ENCODE measurements around the gene LRRTM4. TPM values are rescaled to one million over a fixed set of nuclear protein-coding genes. Genes with fewer than 3 reads are reported as not detected.
"Not testable (repeated sequence)": the region's sequence is repeated elsewhere in the genome, so short reads cannot be mapped to it uniquely, and the experiment has no call there.

LRRTM4 gene
- total and polyA plus RNA-seq, 4 donors, result 0.52 to 2.7 TPM; not detected in 2

GRCh38 chr2:76700894-76701293 is 821.3 kb downstream of the LRRTM4 start:
- DNase-seq (no peak), ATAC-seq (ENCODE audit: low FRiP score) (no peak)
- intact Hi-C loops (cut with DNase I), result no loop called here
- Histone ChIP-seq H3K4me1 (ENCODE audit: control insufficient read depth in 1 of 2, insufficient read depth in 2 of 2, low read length in 2 of 2) (no peaks in the 10 kb centered on the region), H3K4me3 (ENCODE audit: low read length in 2 of 2) (no peak overlapping the region), H3K9me3 (ENCODE audit: control insufficient read depth, low read length) (peaks cover 1% of the 10 kb centered on the region), H3K36me3 (ENCODE audit: control insufficient read depth in 1 of 2, insufficient read depth in 2 of 2, low read length in 1 of 2) (no peaks in the 10 kb centered on the region), H3K27me3 (ENCODE audit: control insufficient read depth in 1 of 2, insufficient read depth in 2 of 2, low read length in 1 of 2) (no peaks in the 10 kb centered on the region), H3K27ac (ENCODE audit: low read depth in 1 of 2, low read length in 2 of 2) (no peak overlapping the region)
- 69 to 72% methylated on average over 6 of the region's 6 CpGs for WGBS, 2 donors

DNA sequence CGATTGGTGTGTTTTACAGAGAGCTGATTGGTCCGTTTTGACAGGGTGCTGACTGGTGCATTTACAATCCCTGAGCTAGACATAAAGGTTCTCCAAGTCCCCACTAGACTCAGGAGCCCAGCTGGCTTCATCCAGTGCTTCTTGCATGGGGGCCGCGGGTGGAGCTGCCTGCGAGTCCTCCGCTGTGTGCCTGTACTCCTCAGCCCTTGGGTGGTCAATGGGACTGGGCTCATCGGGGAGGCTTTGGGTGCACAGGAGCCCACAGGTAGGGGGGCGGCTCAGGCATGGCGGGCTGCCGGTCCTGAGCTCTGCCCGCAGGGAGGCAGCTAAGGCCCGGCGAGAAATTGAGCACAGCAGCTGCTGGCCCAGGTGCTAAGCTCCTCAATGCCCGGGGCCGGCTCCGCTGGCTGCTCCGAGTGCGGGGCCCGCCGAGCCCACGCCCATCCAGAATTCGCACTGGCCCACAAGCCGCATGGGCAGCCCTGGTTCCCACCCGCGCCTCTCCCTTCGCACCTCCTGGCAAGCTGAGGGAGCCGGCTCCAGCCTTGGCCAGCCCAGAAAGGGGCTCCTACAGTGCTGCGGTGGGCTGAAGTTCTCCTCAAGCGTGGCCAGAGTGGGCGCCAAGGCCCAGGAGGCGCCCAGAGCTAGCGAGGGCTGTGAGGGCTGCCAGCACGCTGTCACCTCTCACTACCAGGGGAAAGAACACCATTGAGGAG is 824.0 kb downstream of the LRRTM4 start:
- H3K4me1 ChIP-seq (ENCODE audit: control insufficient read depth in 1 of 2, insufficient read depth in 2 of 2, low read length in 2 of 2); H3K9me3 ChIP-seq (ENCODE audit: control insufficient read depth, low read length); intact Hi-C loops (cut with DNase I); H3K27me3 ChIP-seq (ENCODE audit: control insufficient read depth in 1 of 2, insufficient read depth in 2 of 2, low read length in 1 of 2); H3K36me3 ChIP-seq (ENCODE audit: control insufficient read depth in 1 of 2, insufficient read depth in 2 of 2, low read length in 1 of 2); ATAC-seq (ENCODE audit: low FRiP score); H3K4me3 ChIP-seq (ENCODE audit: low read length in 2 of 2); H3K27ac ChIP-seq (ENCODE audit: low read depth in 1 of 2, low read length in 2 of 2): not testable (repeated sequence)
- peak in 1 of 2 donors; percentile 51 for DNase-seq
- WGBS, 2 donors, result 94 to 96% methylated on average over 33 of the region's 33 CpGs

Measured in aorta (tissue), 5 donors.